ENCODE measurements around the gene HBZ. TPM values are rescaled to one million over a fixed set of nuclear protein-coding genes. Genes with fewer than 3 reads are reported as not detected.
"Not testable (repeated sequence)": the region's sequence is repeated elsewhere in the genome, so short reads cannot be mapped to it uniquely, and the experiment has no call there.

The HBZ gene
- not detected in 2 replicates for total RNA-seq (2014; rRNA removed; shearing (Covaris generic))

- in situ Hi-C loops (cut with HindIII; ENCODE audit: low sequenced_read_pairs): no loop called here
- DNase-seq (ENCODE audit: low spot score): no peak
These were observed at the start of gene HBZ for GRCh38 chr16:152141-153128. Gene HBZ (plus strand): TSS chr16:152644. CDS start chr16:152910, 266 bp downstream.

DNA sequence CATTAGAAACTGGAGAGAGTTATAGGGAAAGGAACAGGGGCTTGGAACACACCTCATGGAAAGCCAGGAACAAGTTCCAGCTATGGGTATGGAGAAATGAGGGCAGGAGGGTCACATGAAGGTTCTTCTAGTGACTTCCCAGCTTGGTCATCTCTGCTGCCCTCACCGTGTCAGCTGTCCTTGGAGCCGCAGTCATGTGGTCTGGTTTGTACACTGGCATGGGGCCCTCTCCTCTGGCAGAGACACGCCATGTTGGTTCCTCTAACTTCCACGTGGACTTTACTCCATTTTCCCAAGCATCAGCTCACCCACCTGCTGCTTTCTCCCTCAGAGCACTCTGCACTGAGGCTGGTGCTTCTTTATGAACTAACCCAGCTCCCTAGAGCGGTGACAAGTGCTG, 48.1 kb upstream of the HBZ start:
- in situ Hi-C loops (cut with HindIII; ENCODE audit: low sequenced_read_pairs): no loop called here
- no peak for DNase-seq (ENCODE audit: low spot score)

- in situ Hi-C loops (cut with HindIII; ENCODE audit: low sequenced_read_pairs): no loop called here
- no peak for DNase-seq (ENCODE audit: low spot score)
These were observed 47.5 kb upstream of the HBZ start for GRCh38 chr16:104928-105327.

DNA sequence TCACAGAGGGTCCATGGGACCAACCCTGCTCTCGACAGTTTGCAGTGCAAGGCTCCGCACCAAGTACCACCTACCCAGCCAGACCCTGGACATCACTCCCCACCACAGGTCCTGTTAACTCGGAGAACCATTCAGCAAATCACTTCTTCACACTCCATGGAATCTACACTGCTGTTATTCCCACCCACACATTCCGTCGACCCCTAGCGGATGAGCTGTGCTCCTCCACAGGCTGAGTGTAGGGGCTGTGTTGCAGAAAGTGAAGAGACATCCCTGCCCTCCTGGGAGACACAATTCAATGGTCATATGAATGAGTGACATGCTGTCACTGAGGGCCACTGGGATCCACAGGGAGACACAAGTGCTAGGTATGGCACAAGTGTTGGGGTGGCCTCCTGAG, 46.9 kb upstream of the HBZ start:
- in situ Hi-C loops (cut with HindIII; ENCODE audit: low sequenced_read_pairs): no loop called here
- no peak for DNase-seq (ENCODE audit: low spot score)

- DNase-seq (ENCODE audit: low spot score): peak; percentile 90
- in situ Hi-C loops (cut with HindIII; ENCODE audit: low sequenced_read_pairs): no loop called here
These were observed 45.7 kb upstream of the HBZ start for GRCh38 chr16:106623-107324.

GRCh38 chr16:112153-112840, 40.1 kb upstream of the HBZ start:
- no peak for DNase-seq (ENCODE audit: low spot score)
- in situ Hi-C loops (cut with HindIII; ENCODE audit: low sequenced_read_pairs): no loop called here

DNA sequence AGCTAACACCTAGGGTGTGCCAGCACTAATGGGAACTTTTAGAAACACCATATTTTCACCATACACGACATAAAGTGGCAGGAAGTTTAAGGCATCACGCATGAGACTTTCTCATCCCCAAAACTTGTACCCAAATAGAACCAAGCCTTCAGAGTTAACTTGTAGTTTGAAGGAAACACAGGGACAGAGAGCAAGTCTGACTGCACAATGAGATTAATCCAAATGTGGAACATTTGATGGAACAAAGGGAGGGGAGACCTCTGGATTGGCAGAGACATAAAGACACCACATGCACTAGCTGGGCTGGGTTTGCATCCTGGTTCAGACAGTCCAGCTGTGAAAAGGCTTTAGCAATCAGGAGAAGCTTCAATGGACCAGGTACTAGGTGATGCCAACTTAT, 38.1 kb upstream of the HBZ start:
- no peak for DNase-seq (ENCODE audit: low spot score)
- in situ Hi-C loops (cut with HindIII; ENCODE audit: low sequenced_read_pairs): no loop called here

GRCh38 chr16:116015-116414, 36.4 kb upstream of the HBZ start:
- in situ Hi-C loops (cut with HindIII; ENCODE audit: low sequenced_read_pairs): no loop called here
- DNase-seq (ENCODE audit: low spot score): no peak

DNA sequence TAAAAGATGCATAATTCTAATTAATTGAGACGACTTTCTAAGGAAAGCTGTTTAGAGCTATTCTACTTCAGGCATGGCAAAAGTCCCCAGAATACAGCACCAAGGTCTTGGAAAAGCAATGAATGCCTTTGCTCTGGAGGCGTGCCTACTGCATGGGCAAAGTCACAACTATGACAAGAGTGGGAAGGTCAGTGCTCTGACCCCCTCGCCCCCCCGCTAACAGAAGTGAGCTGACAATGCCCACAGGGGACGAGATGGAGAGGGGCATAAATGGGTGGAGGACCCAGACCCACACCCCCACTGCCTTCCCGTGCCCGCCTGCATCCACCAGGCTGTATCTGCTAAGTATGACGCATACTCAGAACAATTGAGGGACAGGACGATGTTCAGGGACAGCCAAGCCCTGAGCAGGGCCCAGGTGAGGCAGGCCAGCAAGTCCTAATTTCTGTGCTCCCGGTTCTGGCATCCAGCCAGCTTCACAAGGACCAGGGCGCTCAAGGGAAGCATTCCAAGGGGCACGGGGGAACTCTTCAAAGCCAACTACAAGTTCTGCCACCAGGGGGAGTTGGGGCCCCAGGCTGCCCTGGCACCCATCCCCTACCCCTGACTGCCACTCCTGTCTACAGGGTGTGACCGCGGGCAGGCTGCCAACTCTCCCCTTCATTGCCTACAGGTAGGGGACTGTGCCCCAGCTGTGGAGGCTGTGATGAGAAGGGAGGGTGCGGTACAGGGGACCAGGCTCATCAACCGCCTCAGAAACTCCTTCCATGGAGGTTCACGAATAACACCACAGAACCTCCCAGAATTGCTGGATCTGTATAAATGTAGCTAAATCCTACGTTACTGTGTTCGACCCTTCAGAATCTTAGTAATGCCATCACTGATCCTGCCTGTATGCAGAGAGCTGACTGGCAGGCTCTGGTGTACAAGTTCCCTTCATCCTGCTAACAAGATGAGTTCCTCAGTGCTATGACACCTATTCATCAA, 34.8 kb upstream of the HBZ start:
- in situ Hi-C loops (cut with HindIII; ENCODE audit: low sequenced_read_pairs): no loop called here
- DNase-seq (ENCODE audit: low spot score): peak; percentile 56

- DNase-seq (ENCODE audit: low spot score): no peak
- in situ Hi-C loops (cut with HindIII; ENCODE audit: low sequenced_read_pairs): no loop called here
These were observed 33.6 kb upstream of the HBZ start for GRCh38 chr16:118857-119256.

GRCh38 chr16:119295-119694, 33.1 kb upstream of the HBZ start:
- in situ Hi-C loops (cut with HindIII; ENCODE audit: low sequenced_read_pairs): no loop called here
- DNase-seq (ENCODE audit: low spot score): no peak

GRCh38 chr16:119835-120491, 32.5 kb upstream of the HBZ start:
- in situ Hi-C loops (cut with HindIII; ENCODE audit: low sequenced_read_pairs): no loop called here
- no peak for DNase-seq (ENCODE audit: low spot score)

- no peak for DNase-seq (ENCODE audit: low spot score)
- in situ Hi-C loops (cut with HindIII; ENCODE audit: low sequenced_read_pairs): no loop called here
These were observed 31.7 kb upstream of the HBZ start for GRCh38 chr16:120756-121155.

DNA sequence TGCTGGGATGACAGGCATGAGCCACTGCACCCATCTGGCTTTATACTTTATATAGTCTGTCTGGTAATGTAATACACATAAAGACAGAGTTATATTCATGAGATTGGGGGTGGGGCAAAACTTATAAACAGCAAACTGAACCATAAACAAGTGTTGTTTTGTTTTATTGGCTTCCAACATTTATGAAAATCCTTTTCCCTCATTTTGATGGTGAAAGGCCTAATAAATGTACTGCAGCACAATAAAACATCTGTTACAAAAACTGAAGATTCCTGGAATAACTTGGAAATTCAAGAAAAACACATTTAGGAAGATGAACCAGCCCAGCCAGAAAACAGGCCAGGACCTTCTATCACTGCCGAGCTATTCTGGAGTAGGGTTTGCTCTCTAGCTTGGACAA, 30.1 kb upstream of the HBZ start:
- in situ Hi-C loops (cut with HindIII; ENCODE audit: low sequenced_read_pairs): no loop called here

DNA sequence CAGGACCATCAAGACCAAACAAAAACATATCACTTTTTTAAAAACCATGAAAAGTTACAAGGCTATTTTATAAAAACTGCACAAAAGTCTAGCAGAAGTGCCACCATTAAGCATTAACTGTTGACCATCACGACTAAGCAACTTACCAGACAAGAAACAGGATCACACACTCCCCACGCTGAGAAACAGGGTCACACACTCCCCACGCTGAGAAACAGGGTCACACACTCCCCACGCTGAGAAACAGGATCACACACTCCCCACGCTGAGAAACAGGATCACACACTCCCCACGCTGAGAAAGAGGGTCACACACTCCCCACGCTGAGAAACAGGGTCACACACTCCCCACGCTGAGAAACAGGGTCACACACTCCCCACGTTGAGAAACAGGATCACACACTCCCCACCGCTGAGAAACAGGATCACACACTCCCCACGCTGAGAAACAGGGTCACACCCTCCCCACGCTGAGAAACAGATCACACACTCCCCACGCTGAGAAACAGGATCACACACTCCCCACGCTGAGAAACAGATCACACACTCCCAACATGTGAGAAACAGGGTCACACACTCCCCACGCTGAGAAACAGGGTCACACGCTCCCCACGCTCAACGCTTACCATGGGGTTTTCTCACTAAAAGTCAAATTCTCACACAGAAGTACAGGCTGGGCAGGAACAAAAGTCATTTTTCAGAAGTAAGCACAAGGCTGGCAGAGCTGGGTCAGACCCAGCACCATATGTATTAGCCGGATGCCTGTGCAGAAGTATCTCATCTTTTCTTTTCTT, 28.7 kb upstream of the HBZ start:
- DNase-seq (ENCODE audit: low spot score); in situ Hi-C loops (cut with HindIII; ENCODE audit: low sequenced_read_pairs): not testable (repeated sequence)

More for the DNA sequence above, 30.1 kb upstream of the HBZ start:
- DNase-seq (ENCODE audit: low spot score): no peak

- in situ Hi-C loops (cut with HindIII; ENCODE audit: low sequenced_read_pairs): no loop called here
- no peak for DNase-seq (ENCODE audit: low spot score)
These were observed 27.4 kb upstream of the HBZ start for GRCh38 chr16:125011-125410.

- in situ Hi-C loops (cut with HindIII; ENCODE audit: low sequenced_read_pairs): no loop called here
- DNase-seq (ENCODE audit: low spot score): no peak
These were observed 23.4 kb upstream of the HBZ start for GRCh38 chr16:129075-129474.

All from G401 (cell line).